ENCODE data around the gene BANF2. TPM values are rescaled to one million over a fixed set of nuclear protein-coding genes. Genes with fewer than 3 reads are reported as not detected.

BANF2 gene
- total and polyA plus RNA-seq, 2 of the 13 experiments (the other 11 are each of a cell fraction or from before 2014, with no cell fraction given), result 0.35 TPM; not detected in 1

DNA sequence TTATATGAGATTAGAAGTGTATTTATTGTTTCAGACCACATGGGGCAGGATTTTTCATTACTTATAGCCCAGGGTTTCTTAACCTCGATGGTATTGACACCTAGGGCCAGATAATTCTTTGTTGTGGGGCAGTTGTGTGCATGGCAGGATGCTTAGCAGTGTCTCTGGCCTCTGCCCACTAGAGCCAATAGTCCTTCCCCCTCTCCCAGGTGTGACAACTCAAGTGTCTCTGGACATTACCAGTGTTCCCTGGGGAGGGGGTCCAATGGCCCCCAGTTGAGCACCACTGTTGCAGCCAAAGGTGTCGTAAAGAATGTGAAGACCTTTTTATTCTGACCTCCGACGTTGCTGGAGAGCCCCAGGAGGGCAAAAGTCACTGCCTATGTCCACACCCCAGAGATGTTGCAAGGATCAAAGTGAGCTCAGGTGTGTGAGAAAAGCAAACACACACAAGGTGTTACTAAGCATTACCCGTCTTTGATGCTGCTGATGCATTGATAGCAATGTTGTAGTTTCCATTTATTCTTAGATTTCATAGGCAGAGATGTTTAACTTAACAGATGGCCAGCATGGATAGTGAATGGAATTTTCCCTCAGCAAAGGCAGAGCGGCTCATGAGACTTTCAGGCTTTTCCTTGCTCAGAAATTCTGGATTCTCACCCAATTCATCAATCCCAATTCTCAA, 22.2 kb downstream of the BANF2 start (continued):
- TF ChIP-seq, protein P1, sequence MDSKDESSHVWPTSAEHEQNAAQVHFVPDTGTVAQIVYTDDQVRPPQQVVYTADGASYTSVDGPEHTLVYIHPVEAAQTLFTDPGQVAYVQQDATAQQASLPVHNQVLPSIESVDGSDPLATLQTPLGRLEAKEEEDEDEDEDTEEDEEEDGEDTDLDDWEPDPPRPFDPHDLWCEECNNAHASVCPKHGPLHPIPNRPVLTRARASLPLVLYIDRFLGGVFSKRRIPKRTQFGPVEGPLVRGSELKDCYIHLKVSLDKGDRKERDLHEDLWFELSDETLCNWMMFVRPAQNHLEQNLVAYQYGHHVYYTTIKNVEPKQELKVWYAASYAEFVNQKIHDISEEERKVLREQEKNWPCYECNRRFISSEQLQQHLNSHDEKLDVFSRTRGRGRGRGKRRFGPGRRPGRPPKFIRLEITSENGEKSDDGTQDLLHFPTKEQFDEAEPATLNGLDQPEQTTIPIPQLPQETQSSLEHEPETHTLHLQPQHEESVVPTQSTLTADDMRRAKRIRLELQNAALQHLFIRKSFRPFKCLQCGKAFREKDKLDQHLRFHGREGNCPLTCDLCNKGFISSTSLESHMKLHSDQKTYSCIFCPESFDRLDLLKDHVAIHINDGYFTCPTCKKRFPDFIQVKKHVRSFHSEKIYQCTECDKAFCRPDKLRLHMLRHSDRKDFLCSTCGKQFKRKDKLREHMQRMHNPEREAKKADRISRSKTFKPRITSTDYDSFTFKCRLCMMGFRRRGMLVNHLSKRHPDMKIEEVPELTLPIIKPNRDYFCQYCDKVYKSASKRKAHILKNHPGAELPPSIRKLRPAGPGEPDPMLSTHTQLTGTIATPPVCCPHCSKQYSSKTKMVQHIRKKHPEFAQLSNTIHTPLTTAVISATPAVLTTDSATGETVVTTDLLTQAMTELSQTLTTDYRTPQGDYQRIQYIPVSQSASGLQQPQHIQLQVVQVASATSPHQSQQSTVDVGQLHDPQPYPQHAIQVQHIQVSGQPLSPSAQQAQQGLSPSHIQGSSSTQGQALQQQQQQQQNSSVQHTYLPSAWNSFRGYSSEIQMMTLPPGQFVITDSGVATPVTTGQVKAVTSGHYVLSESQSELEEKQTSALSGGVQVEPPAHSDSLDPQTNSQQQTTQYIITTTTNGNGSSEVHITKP (CRISPR knock-in tag; IDR thresholded peaks at IDR 0.05; ENCODE audit: low read depth), result peak; percentile 83
- TF ChIP-seq NFIB (CRISPR knock-in tag; IDR thresholded peaks at IDR 0.05; ENCODE audit: borderline replicate concordance) (no peak), GLI4 (CRISPR knock-in tag; IDR thresholded peaks at IDR 0.05; ENCODE audit: borderline replicate concordance) (no peak), KMT2A (CRISPR knock-in tag; IDR thresholded peaks at IDR 0.05) (peak; percentile 51; the same call in 1 of the 2 replicates), POLR2G (IDR thresholded peaks at IDR 0.05; ENCODE audit: low read depth, low read length) (no peak), HES4 (CRISPR knock-in tag; IDR thresholded peaks at IDR 0.05; ENCODE audit: borderline replicate concordance) (0 out of 2 replicates have a peak, but pooled peaks have one; percentile 24), ZFP36L1 (CRISPR knock-in tag; IDR thresholded peaks at IDR 0.05) (no peak; the same call in 1 of the 2 replicates), MTF2 (CRISPR knock-in tag; IDR thresholded peaks at IDR 0.05; ENCODE audit: borderline replicate concordance) (no peak), KAT7 (CRISPR knock-in tag; IDR thresholded peaks at IDR 0.05; ENCODE audit: borderline replicate concordance) (no peak), MEF2D (CRISPR knock-in tag; IDR thresholded peaks at IDR 0.05) (peak; percentile 99), ARHGAP35 (CRISPR knock-in tag; IDR thresholded peaks at IDR 0.05; ENCODE audit: borderline replicate concordance) (no peak), ZNF720 (CRISPR knock-in tag; IDR thresholded peaks at IDR 0.05) (0 out of 2 replicates have a peak, but pooled peaks have one; percentile 76), ZNF367 (CRISPR knock-in tag; IDR thresholded peaks at IDR 0.05; ENCODE audit: borderline replicate concordance) (peak; percentile 59; the same call in 1 of the 2 replicates), ZNF75D (CRISPR knock-in tag; IDR thresholded peaks at IDR 0.05; ENCODE audit: borderline replicate concordance) (no peak), RERE (CRISPR knock-in tag; IDR thresholded peaks at IDR 0.05; ENCODE audit: low read depth) (peak; percentile 100), CENPBD1 (CRISPR knock-in tag; IDR thresholded peaks at IDR 0.05; ENCODE audit: borderline replicate concordance, low read depth) (no peak)
- TF ChIP-seq, protein P2, sequence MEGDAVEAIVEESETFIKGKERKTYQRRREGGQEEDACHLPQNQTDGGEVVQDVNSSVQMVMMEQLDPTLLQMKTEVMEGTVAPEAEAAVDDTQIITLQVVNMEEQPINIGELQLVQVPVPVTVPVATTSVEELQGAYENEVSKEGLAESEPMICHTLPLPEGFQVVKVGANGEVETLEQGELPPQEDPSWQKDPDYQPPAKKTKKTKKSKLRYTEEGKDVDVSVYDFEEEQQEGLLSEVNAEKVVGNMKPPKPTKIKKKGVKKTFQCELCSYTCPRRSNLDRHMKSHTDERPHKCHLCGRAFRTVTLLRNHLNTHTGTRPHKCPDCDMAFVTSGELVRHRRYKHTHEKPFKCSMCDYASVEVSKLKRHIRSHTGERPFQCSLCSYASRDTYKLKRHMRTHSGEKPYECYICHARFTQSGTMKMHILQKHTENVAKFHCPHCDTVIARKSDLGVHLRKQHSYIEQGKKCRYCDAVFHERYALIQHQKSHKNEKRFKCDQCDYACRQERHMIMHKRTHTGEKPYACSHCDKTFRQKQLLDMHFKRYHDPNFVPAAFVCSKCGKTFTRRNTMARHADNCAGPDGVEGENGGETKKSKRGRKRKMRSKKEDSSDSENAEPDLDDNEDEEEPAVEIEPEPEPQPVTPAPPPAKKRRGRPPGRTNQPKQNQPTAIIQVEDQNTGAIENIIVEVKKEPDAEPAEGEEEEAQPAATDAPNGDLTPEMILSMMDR (CRISPR knock-in tag; IDR thresholded peaks at IDR 0.05), result peak; percentile 35; the same call in 1 of the 2 replicates

All from HepG2 (cell line).